HepG2 (cell line): ENCODE results near the gene EZH1. TPM values are rescaled to one million over a fixed set of nuclear protein-coding genes. Genes with fewer than 3 reads are reported as not detected.
A peak's percentile ranks its signal among the peaks of the same experiment; 100 is the strongest.

Experiments
- AGO1 ChIP-seq: fragments of 200-400 bp; formaldehyde crosslinking; IDR thresholded peaks from 2 replicates; pipeline ENCODE4 v1.6.1; 2017; ENCODE audit warnings: mild to moderate bottlenecking, low read depth, low read length, moderate library complexity; ENCODE audit not compliant: poor library complexity, severe bottlenecking
- BORCS8-MEF2B ChIP-seq: sonication (generic); formaldehyde crosslinking; IDR thresholded peaks from 2 replicates; pipeline ENCODE4 v1.8.0; 2022; ENCODE audit warnings: mild to moderate bottlenecking, missing genetic modification reagents
- CHD4 ChIP-seq: fragments of 200-600 bp; sonication (generic); IDR thresholded peaks from 2 replicates; pipeline ENCODE4 v1.7.0; 2017; ENCODE audit warnings: mild to moderate bottlenecking, low read length, borderline replicate concordance
- GATA4 ChIP-seq: sonication (generic); IDR thresholded peaks from 2 replicates; pipeline ENCODE4 v1.6.1; 2016; ENCODE audit warnings: antibody characterized with exemption, low read depth, borderline replicate concordance
- HDAC1 ChIP-seq: sonication (generic); formaldehyde crosslinking; IDR thresholded peaks from 2 replicates; pipeline ENCODE4 v1.5.1; 2020; ENCODE audit warnings: mild to moderate bottlenecking, missing genetic modification reagents
- JDP2 ChIP-seq: sonication (generic); formaldehyde crosslinking; IDR thresholded peaks from 2 replicates; pipeline ENCODE4 v1.8.1; 2022; ENCODE audit warnings: missing genetic modification reagents, borderline replicate concordance
- NONO ChIP-seq, 2 experiments: fragments of 450-650 bp in 1 of 2; sonication (generic) in 1 of 2; formaldehyde crosslinking in 1 of 2; IDR thresholded peaks in 1 of 2; conservative IDR thresholded peaks in 1 of 2; 2 replicates each; pipeline versions ENCODE4 v1.6.1 to v1.8.0; 2017 to 2022; ENCODE audit warnings: mild to moderate bottlenecking in 1 of 2, missing genetic modification reagents in 1 of 2, moderate library complexity in 1 of 2
- PRMT3 ChIP-seq: sonication (generic); formaldehyde crosslinking; IDR thresholded peaks from 2 replicates; pipeline ENCODE4 v1.8.1; 2022; ENCODE audit warnings: low read depth, mild to moderate bottlenecking, moderate library complexity, missing genetic modification reagents, borderline replicate concordance
- SRSF4 ChIP-seq: fragments of 200-400 bp; formaldehyde crosslinking; IDR thresholded peaks from one replicate; pipeline ENCODE4 v1.6.1; 2018; ENCODE audit warnings: mild to moderate bottlenecking, low read depth, low read length, moderate library complexity; ENCODE audit not compliant: poor library complexity, severe bottlenecking
- STAT5B ChIP-seq: sonication (generic); formaldehyde crosslinking; IDR thresholded peaks from 2 replicates; pipeline ENCODE4 v1.4.0; 2020; ENCODE audit warnings: missing genetic modification reagents
- TBP ChIP-seq: sonication (generic); formaldehyde crosslinking; IDR thresholded peaks from 2 replicates; pipeline ENCODE4 v1.5.0; 2020; ENCODE audit warnings: missing genetic modification reagents
- TBX3 ChIP-seq: fragments of 450-650 bp; IDR thresholded peaks from 2 replicates; pipeline ENCODE4 v1.6.1; 2017; ENCODE audit warnings: antibody characterized with exemption, mild to moderate bottlenecking, inconsistent platforms, borderline replicate concordance
- TSC22D2 ChIP-seq: sonication (generic); formaldehyde crosslinking; IDR thresholded peaks from 2 replicates; pipeline ENCODE4 v1.5.1; 2020; ENCODE audit warnings: missing genetic modification reagents, mild to moderate bottlenecking, borderline replicate concordance
- ZBTB10 ChIP-seq: sonication (generic); formaldehyde crosslinking; IDR thresholded peaks from 2 replicates; pipeline ENCODE4 v1.4.0; 2020; ENCODE audit warnings: missing genetic modification reagents, borderline replicate concordance
- ZNF782 ChIP-seq: sonication (generic); formaldehyde crosslinking; IDR thresholded peaks from 2 replicates; pipeline ENCODE4 v1.4.0; 2020; ENCODE audit warnings: missing genetic modification reagents, mild to moderate bottlenecking, borderline replicate concordance
- ZNF792 ChIP-seq: IDR thresholded peaks from 2 replicates; pipeline ENCODE4 v1.6.1; 2016
- ZSCAN20 ChIP-seq: sonication (generic); formaldehyde crosslinking; IDR thresholded peaks from 2 replicates; pipeline ENCODE4 v1.4.0; 2020; ENCODE audit warnings: missing genetic modification reagents, mild to moderate bottlenecking, borderline replicate concordance
- polyA plus RNA-seq, 8 experiments: library from polyadenylated mRNA; depleted of rRNA in 3 of 8; stranded (reverse) in 7 of 8; unstranded in 1 of 8; fragments of >200 nt; fragmentation: Illumina TruSeq in 4 of 8; extraction: Trizol in 4 of 8; gene quantifications; 2 replicates each; pipeline versions ENCODE4 v1.2.1 to v1.2.3, GENCODE V29; 2011 to 2016; ENCODE audit warnings: low read depth in 4 of 8, missing spikeins in 1 of 8, mixed read lengths in 1 of 8; ENCODE audit not compliant: insufficient read depth in 1 of 8
- total RNA-seq, 5 experiments: library from RNA; depleted of rRNA; stranded (reverse); fragments of >200 nt; fragmentation: Illumina TruSeq; extraction: Trizol; gene quantifications; 2 replicates each; pipeline ENCODE4 v1.2.3, GENCODE V29; 2016; ENCODE audit warnings: low read depth in 1 of 5
- TF ChIP-seq, protein P1 (sequence below): IDR thresholded peaks from 2 replicates; pipeline ENCODE4 v1.4.0; 2020; ENCODE audit warnings: mild to moderate bottlenecking, missing genetic modification reagents
- TF ChIP-seq, protein P2 (sequence below): sonication (generic); formaldehyde crosslinking; IDR thresholded peaks from 2 replicates; pipeline ENCODE4 v1.4.0; 2020; ENCODE audit warnings: mild to moderate bottlenecking, missing genetic modification reagents

The EZH1 gene
- total and polyA plus RNA-seq, 2 of the 13 experiments (the other 11 are each of a cell fraction or from before 2014, with no cell fraction given): 11.6 to 24.0 TPM

DNA sequence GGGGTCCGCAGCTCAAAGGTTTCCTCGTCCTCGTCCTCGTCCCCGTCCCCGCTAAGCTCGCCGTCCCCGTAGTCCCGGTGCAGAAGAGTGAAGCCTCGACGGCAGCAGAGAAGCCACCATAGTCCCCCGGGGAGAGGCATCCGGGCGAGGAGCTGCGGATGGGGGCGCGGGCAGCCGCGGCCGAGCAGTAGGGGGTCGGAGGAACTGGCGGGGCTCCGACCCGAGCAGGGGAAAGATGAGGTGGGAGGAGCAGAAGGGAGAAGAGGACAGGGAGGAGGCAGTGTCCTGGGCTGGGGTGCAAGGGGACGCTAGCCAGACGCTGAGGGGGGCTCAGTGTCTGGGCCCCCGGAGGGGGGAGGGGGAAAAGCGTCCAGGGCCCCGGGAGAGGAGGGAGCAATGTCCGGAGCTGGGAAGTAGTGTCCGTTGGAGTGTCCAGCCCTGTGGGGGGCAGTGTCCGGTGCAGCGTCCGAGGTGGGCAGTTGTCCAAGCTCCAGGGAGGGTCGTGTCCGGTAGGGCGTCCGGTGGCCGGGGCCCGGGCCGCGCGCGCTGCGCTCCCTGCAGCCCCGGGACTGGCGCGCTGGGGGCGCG lies 68.3 kb downstream of the EZH1 start, which contains the start of gene PLEKHH3 (continued):
- TF ChIP-seq ZBTB10 (CRISPR knock-in tag): peak; percentile 61; the same call in 1 of the 2 replicates
- TF ChIP-seq, protein P1, sequence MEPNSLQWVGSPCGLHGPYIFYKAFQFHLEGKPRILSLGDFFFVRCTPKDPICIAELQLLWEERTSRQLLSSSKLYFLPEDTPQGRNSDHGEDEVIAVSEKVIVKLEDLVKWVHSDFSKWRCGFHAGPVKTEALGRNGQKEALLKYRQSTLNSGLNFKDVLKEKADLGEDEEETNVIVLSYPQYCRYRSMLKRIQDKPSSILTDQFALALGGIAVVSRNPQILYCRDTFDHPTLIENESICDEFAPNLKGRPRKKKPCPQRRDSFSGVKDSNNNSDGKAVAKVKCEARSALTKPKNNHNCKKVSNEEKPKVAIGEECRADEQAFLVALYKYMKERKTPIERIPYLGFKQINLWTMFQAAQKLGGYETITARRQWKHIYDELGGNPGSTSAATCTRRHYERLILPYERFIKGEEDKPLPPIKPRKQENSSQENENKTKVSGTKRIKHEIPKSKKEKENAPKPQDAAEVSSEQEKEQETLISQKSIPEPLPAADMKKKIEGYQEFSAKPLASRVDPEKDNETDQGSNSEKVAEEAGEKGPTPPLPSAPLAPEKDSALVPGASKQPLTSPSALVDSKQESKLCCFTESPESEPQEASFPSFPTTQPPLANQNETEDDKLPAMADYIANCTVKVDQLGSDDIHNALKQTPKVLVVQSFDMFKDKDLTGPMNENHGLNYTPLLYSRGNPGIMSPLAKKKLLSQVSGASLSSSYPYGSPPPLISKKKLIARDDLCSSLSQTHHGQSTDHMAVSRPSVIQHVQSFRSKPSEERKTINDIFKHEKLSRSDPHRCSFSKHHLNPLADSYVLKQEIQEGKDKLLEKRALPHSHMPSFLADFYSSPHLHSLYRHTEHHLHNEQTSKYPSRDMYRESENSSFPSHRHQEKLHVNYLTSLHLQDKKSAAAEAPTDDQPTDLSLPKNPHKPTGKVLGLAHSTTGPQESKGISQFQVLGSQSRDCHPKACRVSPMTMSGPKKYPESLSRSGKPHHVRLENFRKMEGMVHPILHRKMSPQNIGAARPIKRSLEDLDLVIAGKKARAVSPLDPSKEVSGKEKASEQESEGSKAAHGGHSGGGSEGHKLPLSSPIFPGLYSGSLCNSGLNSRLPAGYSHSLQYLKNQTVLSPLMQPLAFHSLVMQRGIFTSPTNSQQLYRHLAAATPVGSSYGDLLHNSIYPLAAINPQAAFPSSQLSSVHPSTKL (CRISPR knock-in tag): no peak
- TF ChIP-seq ZNF782 (CRISPR knock-in tag): no peak; the same call in 1 of the 2 replicates
- 0 out of 2 replicates have a peak, but pooled peaks have one; percentile 34 for TF ChIP-seq GATA4
- TF ChIP-seq STAT5B: no peak
- no peak for TF ChIP-seq ZNF792
- no peak for TF ChIP-seq TBX3
- TF ChIP-seq SRSF4: no peak
- TF ChIP-seq HDAC1 (CRISPR knock-in tag): peak; percentile 58; the same call in 1 of the 2 replicates
- TF ChIP-seq NONO (IDR thresholded peaks at IDR 0.05): no peak
- no peak; the same call in 1 of the 2 replicates for TF ChIP-seq NONO (CRISPR knock-in tag; conservative IDR thresholded peaks at IDR 0.05)
- TF ChIP-seq CHD4: no peak
- TF ChIP-seq, protein P2, sequence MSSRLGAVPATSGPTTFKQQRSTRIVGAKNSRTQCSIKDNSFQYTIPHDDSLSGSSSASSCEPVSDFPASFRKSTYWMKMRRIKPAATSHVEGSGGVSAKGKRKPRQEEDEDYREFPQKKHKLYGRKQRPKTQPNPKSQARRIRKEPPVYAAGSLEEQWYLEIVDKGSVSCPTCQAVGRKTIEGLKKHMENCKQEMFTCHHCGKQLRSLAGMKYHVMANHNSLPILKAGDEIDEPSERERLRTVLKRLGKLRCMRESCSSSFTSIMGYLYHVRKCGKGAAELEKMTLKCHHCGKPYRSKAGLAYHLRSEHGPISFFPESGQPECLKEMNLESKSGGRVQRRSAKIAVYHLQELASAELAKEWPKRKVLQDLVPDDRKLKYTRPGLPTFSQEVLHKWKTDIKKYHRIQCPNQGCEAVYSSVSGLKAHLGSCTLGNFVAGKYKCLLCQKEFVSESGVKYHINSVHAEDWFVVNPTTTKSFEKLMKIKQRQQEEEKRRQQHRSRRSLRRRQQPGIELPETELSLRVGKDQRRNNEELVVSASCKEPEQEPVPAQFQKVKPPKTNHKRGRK (CRISPR knock-in tag): no peak
- TF ChIP-seq BORCS8-MEF2B: no peak
- no peak for TF ChIP-seq TSC22D2
- no peak for TF ChIP-seq TBP
- TF ChIP-seq JDP2 (CRISPR knock-in tag): no peak
- no peak for TF ChIP-seq PRMT3
- TF ChIP-seq AGO1: peak; percentile 83
- TF ChIP-seq ZSCAN20 (CRISPR knock-in tag): 0 out of 2 replicates have a peak, but pooled peaks have one; percentile 46
